GM21717 (cell line): ENCODE results near the gene MYO7B.

Source experiments
- ATAC-seq: cut with Tn5 transposase; IDR thresholded peaks from one replicate; pipeline ENCODE4 v1.9.1; 2021; ENCODE audit warnings: mild to moderate bottlenecking, moderate library complexity; ENCODE audit not compliant: unreplicated experiment

Gene MYO7B

GRCh38 chr2:127572841-127573240 is 37.4 kb downstream of the MYO7B start:
- ATAC-seq: no peak

- no peak for ATAC-seq
Measured at GRCh38 chr2:127573298-127573697, 37.8 kb downstream of the MYO7B start.

GRCh38 chr2:127573771-127574170 is 38.3 kb downstream of the MYO7B start:
- no peak for ATAC-seq

GRCh38 chr2:127574656-127575055 is 39.2 kb downstream of the MYO7B start:
- no peak for ATAC-seq

- no peak for ATAC-seq
Measured at GRCh38 chr2:127575185-127575765, 39.8 kb downstream of the MYO7B start.

- ATAC-seq: no peak
Measured at GRCh38 chr2:127575941-127576432, 40.5 kb downstream of the MYO7B start.

GRCh38 chr2:127576433-127577207 is 41.1 kb downstream of the MYO7B start:
- no peak for ATAC-seq

GRCh38 chr2:127577208-127577475 is 41.7 kb downstream of the MYO7B start:
- no peak for ATAC-seq

GRCh38 chr2:127577503-127577902 is 42.0 kb downstream of the MYO7B start:
- ATAC-seq: no peak

GRCh38 chr2:127577973-127578372 is 42.5 kb downstream of the MYO7B start:
- ATAC-seq: no peak

GRCh38 chr2:127578411-127578810 is 42.9 kb downstream of the MYO7B start:
- ATAC-seq: no peak

GRCh38 chr2:127579231-127579630 is 43.7 kb downstream of the MYO7B start:
- ATAC-seq: no peak

- ATAC-seq: no peak
Measured at GRCh38 chr2:127580167-127581049, 44.9 kb downstream of the MYO7B start.

- no peak for ATAC-seq
Measured at GRCh38 chr2:127581050-127581345, 45.5 kb downstream of the MYO7B start.

GRCh38 chr2:127581516-127582490 is 46.3 kb downstream of the MYO7B start:
- no peak for ATAC-seq

- no peak for ATAC-seq
Measured at GRCh38 chr2:127582863-127583861, 47.7 kb downstream of the MYO7B start.

- ATAC-seq: no peak
Measured at GRCh38 chr2:127584047-127584446, 48.6 kb downstream of the MYO7B start.

- no peak for ATAC-seq
Measured at GRCh38 chr2:127584516-127585033, 49.1 kb downstream of the MYO7B start.

GRCh38 chr2:127585270-127585807 is 49.9 kb downstream of the MYO7B start:
- no peak for ATAC-seq
